HG02870 (cell line): ENCODE results near the gene SLC38A9.

ENCODE experiments used
- ATAC-seq: cut with Tn5 transposase; IDR thresholded peaks from one replicate; pipeline ENCODE4 v1.9.1; 2021; ENCODE audit warnings: mild to moderate bottlenecking, moderate library complexity; ENCODE audit not compliant: unreplicated experiment

SLC38A9 gene

DNA sequence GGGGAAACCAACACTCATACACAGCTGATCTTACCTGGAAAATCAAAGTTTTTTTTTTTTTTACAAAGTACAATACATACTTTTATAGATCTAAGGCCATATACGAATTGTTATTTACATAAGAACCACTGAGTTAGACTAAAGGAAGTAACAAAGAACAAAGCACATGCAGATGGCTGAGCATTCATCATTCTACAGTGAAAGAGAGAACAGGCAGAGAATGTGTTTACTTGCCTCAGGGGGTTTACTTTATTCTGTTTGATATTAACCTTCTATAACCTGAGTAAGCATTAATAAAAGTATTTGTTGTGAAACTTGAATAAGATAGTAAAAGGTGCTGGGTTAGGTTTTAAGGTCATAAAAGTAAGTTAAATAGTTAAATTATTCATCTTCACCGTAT lies 54.7 kb downstream of the SLC38A9 start:
- no peak for ATAC-seq

- no peak for ATAC-seq
Observed at GRCh38 chr5:55650386-55650785, 61.7 kb downstream of the SLC38A9 start.

DNA sequence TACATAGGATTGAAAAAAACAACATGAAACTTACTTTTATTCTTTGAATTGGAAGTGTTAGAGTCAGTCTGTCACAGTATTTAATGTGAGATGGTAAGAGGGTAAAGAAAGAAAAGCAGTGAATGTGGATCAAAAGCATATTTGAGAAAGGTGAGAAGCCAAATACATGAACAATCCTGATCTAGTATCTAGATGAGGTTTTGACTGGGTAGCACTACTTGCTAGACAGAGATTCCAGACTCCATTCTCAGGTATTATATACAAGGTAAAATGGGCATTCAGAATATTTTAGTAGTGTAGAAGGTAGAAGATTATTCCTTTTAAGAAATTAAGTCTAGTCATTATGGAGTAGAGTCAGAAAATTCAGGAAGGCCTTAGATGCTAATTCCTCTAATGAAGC lies 62.2 kb downstream of the SLC38A9 start:
- no peak for ATAC-seq

DNA sequence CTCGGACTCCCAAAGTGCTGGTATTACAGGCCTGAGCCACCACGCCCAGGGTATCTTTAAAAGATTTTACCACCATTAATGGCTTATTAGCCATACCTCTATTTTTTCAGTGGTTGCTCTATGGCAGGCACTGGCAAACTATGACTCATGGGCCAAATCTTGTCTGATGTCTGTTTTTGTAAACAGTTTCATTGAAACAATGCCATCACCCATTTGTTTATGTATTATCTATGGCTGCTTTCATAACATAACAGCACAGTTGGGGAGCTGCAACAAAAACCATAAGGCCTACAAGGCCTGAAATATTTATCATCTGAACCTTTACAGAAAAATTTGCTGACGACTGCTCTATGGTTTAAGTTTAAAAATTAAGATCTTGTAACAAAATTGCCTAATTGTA lies 66.8 kb downstream of the SLC38A9 start:
- ATAC-seq: no peak

DNA sequence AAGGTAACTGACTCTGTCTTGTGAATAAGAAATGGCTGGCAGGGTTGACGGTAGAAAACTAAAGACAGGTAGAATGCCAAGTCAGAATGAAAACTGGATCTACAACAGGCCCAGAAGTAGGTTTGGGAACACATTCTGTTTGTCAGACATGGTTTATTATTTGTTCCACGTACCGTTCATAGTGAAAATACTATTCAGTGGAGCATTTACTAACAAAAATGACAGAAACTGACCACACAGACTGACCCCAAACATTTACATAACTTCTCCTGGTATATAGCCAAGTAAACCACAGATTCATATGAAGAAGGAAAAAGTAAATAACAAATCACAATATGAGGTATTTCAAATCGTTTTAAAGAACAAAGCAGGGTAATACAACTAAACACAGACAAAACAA lies 73.7 kb downstream of the SLC38A9 start:
- no peak for ATAC-seq

DNA sequence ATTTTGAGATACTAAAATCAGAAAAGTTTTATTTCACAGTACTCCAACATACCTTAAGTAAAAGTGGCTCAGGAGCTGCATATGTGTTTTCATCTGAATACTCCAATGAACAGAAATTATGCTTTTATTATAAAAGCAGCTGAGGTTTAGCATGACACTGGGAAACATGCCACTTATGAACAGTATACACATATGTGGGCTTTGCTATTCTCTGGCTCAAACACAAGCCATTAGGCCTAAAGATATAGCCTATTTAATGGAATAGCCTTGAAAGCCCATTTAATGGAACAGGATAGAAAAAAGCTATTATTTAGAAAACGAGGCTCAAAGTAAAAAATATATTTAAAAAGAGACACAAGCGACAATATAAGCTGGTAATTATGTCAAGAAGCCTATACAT lies 74.1 kb downstream of the SLC38A9 start:
- no peak for ATAC-seq

- no peak for ATAC-seq
Observed at GRCh38 chr5:55636683-55637082, 75.4 kb downstream of the SLC38A9 start.

DNA sequence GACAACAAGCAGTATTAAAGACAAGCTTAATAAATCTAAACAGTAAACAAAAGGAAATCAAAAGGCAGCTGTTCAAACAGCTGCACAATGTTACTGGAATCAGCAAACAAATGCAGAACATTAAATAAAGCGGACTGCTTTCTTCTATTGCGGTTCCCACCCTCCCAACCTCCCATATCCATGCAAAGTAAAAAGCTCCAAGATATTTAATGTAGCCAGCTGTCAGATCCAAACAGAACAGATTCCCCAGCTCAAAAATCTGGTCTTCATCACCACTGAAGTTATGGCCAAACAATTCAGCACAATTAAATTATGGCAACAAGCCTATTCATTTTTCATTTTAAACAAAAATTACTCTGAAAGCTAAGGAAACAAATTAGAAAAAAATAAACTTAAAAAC lies 75.9 kb downstream of the SLC38A9 start:
- ATAC-seq: no peak

GRCh38 chr5:55634866-55635265 lies 77.3 kb downstream of the SLC38A9 start:
- no peak for ATAC-seq

DNA sequence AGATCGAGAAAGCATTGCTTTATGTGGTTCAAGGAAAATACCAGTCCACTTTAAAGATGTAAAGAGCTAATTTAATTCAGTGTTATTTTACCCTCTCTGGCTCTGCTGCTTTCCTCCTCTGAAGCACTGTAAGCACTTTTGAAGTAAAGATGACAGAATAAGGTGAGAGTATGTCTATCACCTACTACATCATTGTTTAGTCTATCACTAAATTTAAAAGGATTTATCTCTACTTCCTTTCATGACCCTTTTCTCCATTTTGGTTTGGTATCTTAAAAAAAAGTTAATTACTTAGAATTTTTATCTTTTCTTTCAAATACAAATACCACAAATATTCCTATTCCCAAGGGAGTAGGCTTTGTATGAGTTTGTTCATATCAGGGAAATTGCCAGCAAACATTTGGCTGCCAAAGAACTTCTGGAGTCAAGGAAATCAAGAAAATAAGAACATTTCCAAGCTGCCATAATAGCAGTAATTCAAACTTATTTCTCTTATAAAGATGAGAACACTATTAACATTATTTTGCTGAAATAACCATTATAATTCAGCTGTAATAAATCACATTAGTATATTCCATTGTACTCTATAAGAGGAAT lies 77.8 kb downstream of the SLC38A9 start:
- no peak for ATAC-seq

- ATAC-seq: no peak
Observed at GRCh38 chr5:55633574-55634208, 78.4 kb downstream of the SLC38A9 start.

DNA sequence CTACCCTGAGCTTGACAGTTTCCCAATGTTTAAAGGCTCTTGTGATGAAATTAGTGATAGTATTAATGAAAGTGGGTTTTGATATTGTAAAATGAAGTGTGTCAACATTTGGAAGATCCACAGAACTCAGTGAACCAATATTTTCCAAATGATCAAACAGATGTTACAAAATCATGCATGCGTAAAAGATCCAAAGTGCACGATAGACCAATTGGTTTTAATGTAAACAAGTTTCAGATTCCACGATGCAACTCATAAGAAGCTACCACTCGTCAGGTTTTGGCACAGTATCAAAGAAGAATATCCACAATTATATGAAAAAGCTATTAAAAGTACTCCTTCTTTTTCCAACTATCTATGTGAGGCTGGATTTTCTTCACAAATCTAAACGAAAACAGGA lies 82.3 kb downstream of the SLC38A9 start:
- no peak for ATAC-seq

DNA sequence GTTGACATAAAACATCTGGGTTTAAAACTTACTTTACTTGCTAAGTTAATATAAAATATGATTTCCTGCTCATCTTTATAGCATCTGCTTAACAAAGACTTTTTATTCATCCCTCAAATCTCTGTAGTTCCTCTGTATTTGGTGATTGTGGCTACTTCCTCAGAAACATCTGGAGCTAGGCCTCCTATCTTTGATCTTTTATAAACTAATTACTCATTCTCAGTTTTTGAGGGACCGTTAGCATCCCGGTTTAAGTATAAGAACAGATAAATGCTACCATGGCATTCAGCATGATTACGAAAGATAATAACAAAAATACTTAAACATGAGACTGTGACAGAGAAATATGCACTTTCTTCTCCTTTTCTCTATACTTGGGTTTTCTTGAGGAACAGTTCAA lies 85.3 kb downstream of the SLC38A9 start:
- ATAC-seq: no peak

DNA sequence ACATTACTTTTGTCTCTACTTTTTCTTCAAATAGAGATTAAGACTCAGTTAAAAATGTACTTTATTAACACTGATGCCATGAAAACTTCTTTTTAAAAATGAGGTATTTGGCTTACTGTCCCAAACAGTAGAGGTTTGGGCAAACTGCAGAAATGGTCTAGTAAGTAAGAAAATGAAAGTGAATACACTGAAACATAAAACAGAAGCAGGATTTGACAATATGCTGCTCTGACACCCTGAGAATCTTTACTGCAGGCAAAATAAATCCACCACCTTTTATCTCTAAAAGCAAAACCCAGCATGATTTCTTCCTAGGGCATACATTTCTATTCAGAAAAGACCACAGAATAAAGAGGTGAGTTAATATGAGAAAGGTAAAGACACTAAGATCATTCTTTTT lies 86.2 kb downstream of the SLC38A9 start:
- ATAC-seq: no peak

- no peak for ATAC-seq
Observed at GRCh38 chr5:55625589-55625909, 86.6 kb downstream of the SLC38A9 start.

DNA sequence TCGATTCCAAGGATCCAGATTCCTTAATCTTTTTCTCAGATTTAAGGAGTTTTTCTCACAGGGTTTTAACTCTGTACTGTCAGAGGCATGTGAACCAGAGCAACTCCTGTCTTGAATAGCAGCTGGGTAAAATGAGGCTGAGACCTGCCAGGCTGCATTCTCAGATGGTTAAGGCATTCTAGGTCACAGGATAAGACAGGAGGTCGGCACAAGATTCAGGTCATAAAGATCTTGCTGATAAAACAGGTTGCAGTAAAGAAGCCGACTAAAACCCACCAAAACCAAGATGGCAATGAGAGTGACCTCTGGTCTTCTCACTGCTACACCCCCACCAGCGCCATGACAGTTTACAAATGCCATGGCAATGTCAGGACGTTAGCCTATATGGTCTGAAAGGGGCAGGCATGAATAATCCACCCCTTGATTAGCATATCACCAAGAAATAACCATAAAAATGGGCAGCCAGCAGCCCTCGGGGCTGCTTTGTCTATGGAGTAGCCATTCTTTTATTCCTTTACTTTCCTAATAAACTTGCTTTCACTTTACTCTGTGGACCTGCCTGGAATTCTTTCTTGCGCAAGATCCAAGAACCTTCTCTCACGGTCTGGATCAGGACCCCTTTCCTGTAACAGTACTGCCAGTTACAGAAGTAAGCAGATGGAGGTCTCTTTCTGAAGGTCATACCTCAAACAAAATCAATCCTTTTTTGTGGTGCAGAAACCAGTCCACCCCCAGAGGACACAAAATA lies 87.1 kb downstream of the SLC38A9 start:
- ATAC-seq: no peak

- ATAC-seq: no peak
Observed at GRCh38 chr5:55623789-55624188, 88.3 kb downstream of the SLC38A9 start.

DNA sequence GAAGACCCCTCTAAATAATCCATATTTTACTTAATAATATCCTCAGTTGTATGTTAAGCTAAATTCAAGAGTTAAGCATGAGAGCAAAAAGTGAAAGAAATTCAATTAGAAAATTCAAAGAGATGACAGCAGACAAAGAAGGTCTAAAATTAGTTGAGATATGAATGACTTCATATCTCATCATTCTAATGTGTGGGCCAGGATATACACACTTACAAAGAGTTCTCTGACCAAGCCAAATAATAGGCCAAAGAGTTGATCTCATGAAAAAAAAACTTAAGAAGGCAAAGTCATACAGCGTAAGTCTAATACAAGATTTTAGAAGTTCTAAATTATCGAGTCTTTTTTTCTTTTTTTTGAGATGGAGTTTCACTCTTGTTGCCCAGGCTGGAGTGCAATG lies 89.7 kb downstream of the SLC38A9 start:
- no peak for ATAC-seq

GRCh38 chr5:55621229-55621628 lies 90.9 kb downstream of the SLC38A9 start:
- no peak for ATAC-seq

DNA sequence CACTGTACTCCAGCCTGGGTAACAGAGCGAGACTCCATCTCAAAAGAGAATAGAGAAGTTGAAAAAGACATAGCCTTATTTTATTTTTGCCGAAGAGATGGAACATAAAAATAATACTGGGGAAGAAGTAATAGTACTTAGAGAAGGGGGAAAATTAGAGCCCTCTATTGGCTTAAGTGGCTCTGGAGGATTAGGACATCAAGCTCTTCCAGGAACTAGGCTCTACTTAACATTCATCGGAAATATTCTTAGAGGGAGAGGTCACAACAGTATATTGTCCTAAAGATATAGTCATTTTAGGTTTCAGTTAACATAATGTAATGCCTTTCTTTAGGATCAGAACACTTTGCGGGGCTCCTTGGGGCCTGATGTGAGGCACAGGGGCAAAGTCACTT lies 91.4 kb downstream of the SLC38A9 start:
- ATAC-seq: no peak

- ATAC-seq: no peak
Observed at GRCh38 chr5:55620009-55620765, 91.9 kb downstream of the SLC38A9 start.

DNA sequence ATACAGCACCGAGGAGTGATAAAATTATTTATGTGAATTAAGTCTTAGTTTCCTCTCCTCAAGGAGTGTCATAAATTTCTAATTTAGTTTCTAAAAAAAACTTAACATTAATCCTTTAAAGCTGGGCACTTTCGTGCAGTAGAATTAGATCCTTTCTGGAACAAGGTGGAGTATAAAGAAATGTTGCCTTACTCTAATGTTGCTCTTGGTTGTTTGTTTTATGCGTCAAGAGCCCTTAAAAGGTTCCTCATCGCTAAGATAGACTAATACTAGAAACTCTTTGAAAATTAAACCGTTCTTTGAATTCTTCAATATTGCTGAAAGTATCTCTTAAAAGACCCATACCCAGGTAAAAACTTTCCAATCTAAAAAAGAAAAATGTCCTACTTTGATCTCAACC lies 93.8 kb downstream of the SLC38A9 start:
- ATAC-seq: no peak
